Measurements from ENCODE around the gene FAM167B.

The FAM167B gene

GRCh38 chr1:32239337-32239736 lies 7.7 kb upstream of the FAM167B start:
- no peak for TF ChIP-seq CTCF (conservative IDR thresholded peaks at IDR 0.05; ENCODE audit: control insufficient read depth, insufficient read depth, low read depth, low read length)
- DNase-seq (ENCODE audit: low read depth), result no peak
- no peak overlapping the region for H3K4me3 ChIP-seq (ENCODE audit: control insufficient read depth, low read depth, low read length)

- TF ChIP-seq CTCF (conservative IDR thresholded peaks at IDR 0.05; ENCODE audit: control insufficient read depth, insufficient read depth, low read depth, low read length), result no peak
- no peak for DNase-seq (ENCODE audit: low read depth)
- no peak overlapping the region for H3K4me3 ChIP-seq (ENCODE audit: control insufficient read depth, low read depth, low read length)
Measured at GRCh38 chr1:32239790-32240139, 7.3 kb upstream of the FAM167B start.

- TF ChIP-seq CTCF (conservative IDR thresholded peaks at IDR 0.05; ENCODE audit: control insufficient read depth, insufficient read depth, low read depth, low read length), result peak; percentile 7
- DNase-seq (ENCODE audit: low read depth), result no peak
- H3K4me3 ChIP-seq (ENCODE audit: control insufficient read depth, low read depth, low read length), result peak overlapping the region; percentile 46
Measured at GRCh38 chr1:32240140-32240951, 6.7 kb upstream of the FAM167B start.

GRCh38 chr1:32241001-32241763 lies 5.8 kb upstream of the FAM167B start:
- no peak for TF ChIP-seq CTCF (conservative IDR thresholded peaks at IDR 0.05; ENCODE audit: control insufficient read depth, insufficient read depth, low read depth, low read length)
- DNase-seq (ENCODE audit: low read depth), result peak; percentile 19
- H3K4me3 ChIP-seq (ENCODE audit: control insufficient read depth, low read depth, low read length), result peak overlapping the region; percentile 46

GRCh38 chr1:32242341-32242851 lies 4.6 kb upstream of the FAM167B start:
- H3K4me3 ChIP-seq (ENCODE audit: control insufficient read depth, low read depth, low read length), result no peak overlapping the region
- no peak for DNase-seq (ENCODE audit: low read depth)
- no peak for TF ChIP-seq CTCF (conservative IDR thresholded peaks at IDR 0.05; ENCODE audit: control insufficient read depth, insufficient read depth, low read depth, low read length)

GRCh38 chr1:32247452-32247851 lies 430 bp downstream of the FAM167B start:
- DNase-seq (ENCODE audit: low read depth), result no peak
- no peak for TF ChIP-seq CTCF (conservative IDR thresholded peaks at IDR 0.05; ENCODE audit: control insufficient read depth, insufficient read depth, low read depth, low read length)
- H3K4me3 ChIP-seq (ENCODE audit: control insufficient read depth, low read depth, low read length), result no peak overlapping the region
